Neuron (in vitro differentiated cells): ENCODE measurements around the gene SLC25A36.
"Not testable (repeated sequence)": the region's sequence is repeated elsewhere in the genome, so short reads cannot be mapped to it uniquely, and the experiment has no call there.

ENCODE experiments used
- H2AFZ ChIP-seq: one replicate; pipeline ENCODE4 v1.6.1; 2013; ENCODE audit warnings: low read depth, mild to moderate bottlenecking, inconsistent platforms, low read length, moderate library complexity
- H3K27me3 ChIP-seq: one replicate; pipeline ENCODE4 v1.6.1; 2013; ENCODE audit warnings: low read length; ENCODE audit not compliant: insufficient read depth
- H3K36me3 ChIP-seq: one replicate; pipeline ENCODE4 v1.6.1; 2013; ENCODE audit warnings: low read length; ENCODE audit not compliant: insufficient read depth
- H3K4me1 ChIP-seq: one replicate; pipeline ENCODE4 v1.6.1; 2013; ENCODE audit warnings: low read length; ENCODE audit not compliant: insufficient read depth
- H3K4me3 ChIP-seq: 2 replicates; pipeline ENCODE4 v1.5.1; 2013; ENCODE audit warnings: mild to moderate bottlenecking, low read length, moderate library complexity
- H3K9me3 ChIP-seq: one replicate; pipeline ENCODE4 v1.6.1; 2013; ENCODE audit warnings: low read length

SLC25A36 gene

DNA sequence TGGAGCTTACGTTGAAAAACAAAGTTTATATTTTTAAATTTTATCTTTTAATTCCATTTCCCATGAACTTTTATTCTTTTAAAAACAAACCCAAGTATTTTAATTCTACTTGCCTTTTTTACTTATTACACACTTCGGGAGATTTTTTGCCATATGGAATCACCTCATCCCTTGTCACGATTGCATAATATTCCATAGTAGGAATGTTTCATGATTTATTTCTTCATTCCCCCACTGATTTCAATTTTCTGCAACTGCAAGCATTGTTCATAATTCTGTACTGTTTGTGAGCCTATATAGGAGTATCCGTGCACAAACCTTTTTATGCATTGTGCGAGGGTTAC is 574 bp upstream of the SLC25A36 start:
- no peaks in the 10 kb centered on the region for H3K9me3 ChIP-seq
- H3K36me3 ChIP-seq, result no peaks in the 10 kb centered on the region
- peaks cover 12% of the 10 kb centered on the region for H3K4me1 ChIP-seq
- peak overlapping the region; percentile 96 for H3K4me3 ChIP-seq
- peak overlapping the region; percentile 98 for H2AFZ ChIP-seq
- no peaks in the 10 kb centered on the region for H3K27me3 ChIP-seq

DNA sequence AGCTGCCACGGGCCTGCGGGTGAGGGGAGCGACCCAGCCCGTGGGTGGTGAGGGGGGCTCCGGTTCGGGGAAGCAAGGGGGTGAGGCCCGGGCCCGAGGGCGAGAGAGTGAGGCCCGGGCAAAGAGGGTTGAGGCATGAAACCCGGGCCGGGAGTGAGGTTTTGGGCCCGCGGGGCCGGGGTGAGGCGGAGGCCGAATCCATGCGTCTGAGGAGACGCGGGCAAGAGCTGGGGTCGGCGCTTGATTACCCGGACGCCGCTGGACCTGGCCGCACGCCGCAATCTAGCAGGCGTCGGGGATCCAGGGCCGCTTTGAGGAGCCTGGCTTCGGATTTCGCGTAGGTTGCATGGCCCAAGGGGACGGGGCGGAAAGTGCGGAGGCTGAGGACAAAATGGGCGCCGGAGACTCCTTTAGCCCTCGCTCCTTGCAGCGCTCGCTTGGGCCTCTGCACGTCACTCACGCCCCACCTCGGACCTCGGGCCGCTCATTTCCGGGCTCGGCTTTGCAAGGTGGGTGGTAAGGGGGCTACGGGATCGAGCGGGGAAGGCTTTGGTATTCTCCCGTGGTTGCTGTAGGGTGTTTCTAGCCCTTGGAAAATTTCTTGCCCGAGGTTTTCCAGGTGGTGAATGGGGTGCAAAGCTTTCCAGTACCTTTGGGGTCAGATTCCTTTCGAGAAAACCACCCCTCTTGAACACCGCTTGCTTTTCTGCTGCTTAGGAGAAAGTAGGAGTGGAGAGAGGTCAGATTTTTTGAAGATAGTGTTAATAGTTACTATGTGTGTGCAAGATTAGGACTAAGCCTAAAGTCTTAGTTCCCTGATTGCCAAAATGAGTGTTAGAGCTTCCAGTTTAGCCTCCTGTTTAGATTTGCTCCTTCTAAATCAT is 827 bp downstream of the SLC25A36 start:
- peaks cover 2% of the 10 kb centered on the region for H3K36me3 ChIP-seq
- H3K9me3 ChIP-seq, result peaks cover 2% of the 10 kb centered on the region
- no peaks in the 10 kb centered on the region for H3K27me3 ChIP-seq
- peak overlapping the region; percentile 96 for H3K4me3 ChIP-seq
- peaks cover 12% of the 10 kb centered on the region for H3K4me1 ChIP-seq
- H2AFZ ChIP-seq, result no peak overlapping the region

DNA sequence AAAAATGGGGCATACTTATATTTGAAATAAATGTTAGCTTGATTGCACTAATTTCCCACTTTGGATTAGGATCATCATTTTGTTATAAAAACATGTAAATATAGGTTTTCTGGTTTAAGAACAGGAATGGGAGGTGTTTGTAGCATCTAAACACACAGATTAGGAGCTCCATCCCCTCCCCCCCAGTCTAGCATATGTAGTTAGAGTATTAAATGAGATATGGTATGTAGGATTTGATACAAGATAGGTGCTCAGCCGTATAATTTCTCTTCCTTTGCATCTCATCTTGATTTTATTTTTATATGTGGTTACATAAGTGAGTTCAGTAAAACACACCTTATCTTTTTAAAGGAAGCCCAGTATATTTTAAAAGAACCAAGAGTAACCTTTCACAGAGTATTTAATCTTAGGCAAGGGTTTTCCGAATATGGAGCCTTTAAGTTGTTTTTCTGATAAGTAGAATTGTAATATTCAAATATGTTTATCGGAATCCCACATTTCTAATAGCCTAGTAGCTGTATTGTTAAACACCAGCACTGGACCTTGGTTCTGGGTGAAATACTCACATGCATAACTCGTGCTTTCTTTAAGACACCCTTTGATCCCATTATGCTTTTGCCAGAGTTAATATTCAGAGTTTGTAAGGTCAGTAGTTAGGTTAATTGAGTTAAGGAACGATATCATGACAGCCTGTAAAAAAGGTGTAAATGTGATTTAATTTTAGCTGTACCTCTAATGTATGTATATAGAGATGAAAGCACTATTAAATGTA is 2.3 kb downstream of the SLC25A36 start:
- no peaks in the 10 kb centered on the region for H3K27me3 ChIP-seq
- H3K4me1 ChIP-seq, result peaks cover 12% of the 10 kb centered on the region
- H3K4me3 ChIP-seq, result peak overlapping the region; percentile 96
- H2AFZ ChIP-seq, result no peak overlapping the region
- H3K36me3 ChIP-seq, result peaks cover 5% of the 10 kb centered on the region
- peaks cover 2% of the 10 kb centered on the region for H3K9me3 ChIP-seq

DNA sequence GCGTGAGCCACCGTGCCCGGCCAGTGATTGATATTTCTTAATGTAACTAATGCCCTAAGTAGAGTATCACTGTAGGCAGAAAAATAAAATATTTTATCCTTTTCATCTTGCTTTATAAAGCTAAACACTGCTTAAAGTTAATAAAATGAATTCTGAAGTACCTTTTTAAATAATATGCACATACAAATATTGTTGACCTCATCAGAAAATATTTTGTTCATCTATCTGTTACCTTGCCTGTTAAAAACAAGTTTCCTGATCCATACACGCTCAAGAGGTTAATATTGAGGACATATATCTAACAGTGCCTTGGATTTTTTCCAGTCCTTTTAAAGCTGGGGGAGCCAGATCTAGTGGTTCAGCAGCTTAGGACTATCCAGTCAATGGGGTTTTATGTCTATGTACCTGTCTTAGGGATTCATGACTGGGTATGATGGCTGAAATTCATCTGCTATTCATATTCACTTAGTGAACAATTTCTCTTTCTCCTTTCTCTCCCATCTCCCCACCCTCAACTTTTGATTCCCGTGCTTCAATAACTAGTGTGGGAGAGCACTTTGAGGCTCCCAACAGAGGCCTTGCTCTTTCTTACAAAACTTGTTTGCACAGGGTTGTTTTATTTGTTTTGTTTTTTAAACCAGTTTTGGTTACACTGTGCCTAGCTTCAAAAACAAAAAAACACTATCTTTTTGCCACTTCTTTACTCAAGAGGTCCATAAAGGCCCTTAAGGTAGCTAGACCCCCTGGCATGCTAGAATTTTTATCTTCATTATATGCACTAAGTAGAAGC is 7.0 kb downstream of the SLC25A36 start:
- H3K36me3 ChIP-seq, result peaks cover 5% of the 10 kb centered on the region
- H3K9me3 ChIP-seq, result peaks cover 2% of the 10 kb centered on the region
- H3K4me1 ChIP-seq, result peaks cover 15% of the 10 kb centered on the region
- no peak overlapping the region for H2AFZ ChIP-seq
- no peak overlapping the region for H3K4me3 ChIP-seq
- H3K27me3 ChIP-seq, result no peaks in the 10 kb centered on the region

DNA sequence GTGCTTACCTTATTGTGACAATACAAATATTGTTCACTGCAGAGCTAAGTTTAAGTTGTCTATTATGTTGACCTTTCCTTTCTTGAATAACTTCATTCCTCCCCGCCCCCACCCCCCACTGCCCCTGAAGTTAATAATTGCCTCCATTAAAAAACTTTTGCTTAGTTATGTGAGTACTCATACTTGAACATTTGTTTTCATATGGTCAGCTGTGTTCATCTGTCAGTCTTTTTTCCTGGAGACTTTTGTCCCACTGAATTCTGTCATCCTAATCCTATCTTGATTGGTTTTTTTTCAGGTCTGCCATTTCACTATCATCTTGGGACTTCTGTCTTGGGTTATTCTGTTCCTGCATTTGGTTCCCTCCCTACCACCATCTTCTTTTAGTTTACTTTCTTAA is 8.5 kb downstream of the SLC25A36 start:
- Histone ChIP-seq H3K36me3 (peaks cover 5% of the 10 kb centered on the region), H2AFZ (no peak overlapping the region), H3K27me3 (no peaks in the 10 kb centered on the region), H3K4me3 (no peak overlapping the region), H3K9me3 (peaks cover 2% of the 10 kb centered on the region), H3K4me1 (peaks cover 12% of the 10 kb centered on the region)

DNA sequence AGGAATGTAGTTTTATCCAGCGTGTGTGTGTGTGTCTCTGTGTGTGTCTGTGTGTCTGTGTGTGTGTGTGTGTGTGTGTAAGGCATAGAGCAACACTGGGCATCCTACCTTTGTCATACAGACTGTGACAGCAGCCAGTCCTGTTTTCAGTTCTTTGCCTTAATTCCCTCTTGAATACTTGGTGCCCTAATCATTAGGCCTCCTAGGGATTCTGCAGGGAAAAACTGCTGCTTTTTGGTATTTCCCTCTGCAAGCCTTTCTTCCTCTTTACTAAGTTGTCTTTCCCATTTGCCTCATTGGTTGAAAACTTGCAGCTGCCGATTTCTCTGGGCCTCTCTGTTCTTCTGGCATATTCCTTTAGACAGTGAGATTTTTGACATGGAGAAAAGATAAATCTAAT is 9.2 kb downstream of the SLC25A36 start:
- H2AFZ ChIP-seq, result no peak overlapping the region
- no peak overlapping the region for H3K4me3 ChIP-seq
- peaks cover 2% of the 10 kb centered on the region for H3K9me3 ChIP-seq
- H3K27me3 ChIP-seq, result no peaks in the 10 kb centered on the region
- H3K36me3 ChIP-seq, result peaks cover 5% of the 10 kb centered on the region
- H3K4me1 ChIP-seq, result peaks cover 12% of the 10 kb centered on the region

DNA sequence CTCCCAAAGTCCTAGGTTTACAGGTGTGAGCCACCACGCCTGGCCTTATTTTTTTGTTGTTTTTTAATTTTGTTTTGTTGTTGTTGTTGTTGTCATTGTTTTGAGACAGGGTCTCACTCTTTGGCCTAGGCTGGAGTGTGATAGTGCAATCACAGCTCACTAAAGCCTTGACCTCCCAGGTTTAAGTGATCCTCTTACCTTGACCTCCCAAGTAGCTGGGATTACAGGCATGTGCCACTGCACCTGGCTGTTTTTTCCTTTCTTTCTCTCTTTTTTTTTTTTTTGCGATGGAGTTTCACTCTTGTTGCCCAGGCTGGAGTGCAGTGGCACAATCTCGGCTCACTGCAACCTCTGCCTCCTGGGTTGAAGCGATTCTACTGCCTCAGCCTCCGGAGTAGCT is 10.1 kb downstream of the SLC25A36 start:
- H3K4me3 ChIP-seq, H2AFZ ChIP-seq, H3K27me3 ChIP-seq, H3K9me3 ChIP-seq: not testable (repeated sequence)
- Histone ChIP-seq H3K4me1 (peaks cover 12% of the 10 kb centered on the region), H3K36me3 (peaks cover 11% of the 10 kb centered on the region)

DNA sequence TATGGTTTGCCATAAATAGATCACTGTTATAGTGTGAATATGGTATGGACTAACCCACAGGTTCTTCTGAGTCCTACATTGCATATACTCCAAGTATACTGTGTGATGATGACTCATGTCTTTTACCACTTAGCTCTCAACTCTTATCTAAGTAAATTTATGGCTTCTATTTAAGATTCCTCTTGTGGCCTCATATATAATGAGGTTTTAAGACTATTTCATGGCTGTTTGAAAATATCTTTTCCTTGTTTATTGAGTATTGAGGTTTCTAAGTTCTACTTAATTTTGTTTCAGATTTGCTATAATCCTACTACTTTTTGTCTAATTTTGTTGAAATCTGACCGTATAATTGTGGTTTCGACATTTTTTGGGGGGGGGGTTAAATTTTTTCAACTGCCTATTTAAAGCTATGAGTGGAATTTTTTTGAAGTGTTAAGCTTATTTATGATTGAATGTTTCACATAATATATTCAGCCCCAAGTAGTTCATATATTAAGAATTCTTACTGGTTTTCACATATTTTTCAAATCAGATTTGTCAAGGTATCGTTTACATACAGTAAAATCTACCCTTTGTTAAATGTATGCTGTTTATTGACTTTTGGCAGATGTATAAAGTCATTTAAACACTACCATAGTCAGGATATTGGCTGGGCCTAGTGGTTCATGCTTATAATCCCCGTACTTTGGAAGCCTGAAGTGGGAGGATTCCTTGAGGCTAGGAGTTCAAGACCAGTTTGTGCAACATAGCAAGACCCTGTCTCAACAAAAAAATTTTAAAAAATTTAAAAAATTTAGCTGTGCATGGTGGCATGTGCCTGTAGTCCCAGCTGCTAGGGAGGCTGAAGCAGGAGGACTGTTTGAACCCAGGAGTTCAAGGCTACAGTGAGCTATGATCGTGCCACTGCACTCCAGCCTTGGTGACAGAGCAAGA is 11.7 kb downstream of the SLC25A36 start:
- Histone ChIP-seq H3K36me3 (peaks cover 14% of the 10 kb centered on the region), H3K4me1 (peaks cover 12% of the 10 kb centered on the region), H3K9me3 (no peaks in the 10 kb centered on the region), H3K4me3 (no peak overlapping the region), H2AFZ (no peak overlapping the region), H3K27me3 (no peaks in the 10 kb centered on the region)

DNA sequence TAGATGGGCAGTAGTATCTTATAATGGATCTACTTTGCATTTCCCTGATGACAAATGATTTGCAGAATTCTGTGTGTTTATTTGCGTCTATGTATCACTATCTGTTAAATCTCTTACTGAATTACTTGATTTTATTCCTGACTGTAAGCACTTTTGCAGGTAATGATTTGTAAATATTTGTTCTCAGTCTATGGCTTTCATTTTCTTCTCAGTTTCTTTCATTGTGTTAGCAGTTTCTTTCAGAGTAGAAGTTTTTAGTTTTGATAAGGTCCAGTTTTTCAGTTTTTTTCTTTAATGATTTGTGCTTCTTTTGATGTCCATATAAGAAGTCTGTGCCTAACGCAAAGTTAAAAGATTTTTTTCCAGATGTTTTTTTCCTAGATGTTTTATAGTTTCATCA is 12.9 kb downstream of the SLC25A36 start:
- Histone ChIP-seq H3K4me3 (no peak overlapping the region), H3K9me3 (no peaks in the 10 kb centered on the region), H3K36me3 (peaks cover 13% of the 10 kb centered on the region), H3K4me1 (peaks cover 12% of the 10 kb centered on the region), H2AFZ (no peak overlapping the region), H3K27me3 (no peaks in the 10 kb centered on the region)

DNA sequence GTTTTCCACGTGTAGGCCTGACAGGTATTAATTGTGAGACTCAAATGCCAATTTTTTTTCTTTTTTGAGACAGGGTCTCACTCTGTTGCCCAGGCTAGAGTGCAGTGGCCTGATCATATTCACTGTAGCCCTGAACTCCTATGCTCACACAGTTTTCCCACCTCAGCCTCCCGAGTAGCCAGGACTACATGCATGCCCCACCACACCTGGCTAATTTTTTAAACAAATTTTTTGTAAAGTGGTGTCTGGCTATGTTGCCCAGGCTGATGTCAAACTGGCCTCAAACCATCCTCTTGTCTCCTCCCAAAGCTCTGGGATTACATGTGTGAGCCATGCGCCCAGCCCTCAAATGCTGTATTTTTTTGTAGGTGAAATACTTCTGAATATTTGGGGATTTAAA is 14.0 kb downstream of the SLC25A36 start:
- Histone ChIP-seq H2AFZ (no peak overlapping the region), H3K27me3 (no peaks in the 10 kb centered on the region), H3K4me1 (peaks cover 7% of the 10 kb centered on the region), H3K36me3 (peaks cover 19% of the 10 kb centered on the region), H3K9me3 (no peaks in the 10 kb centered on the region), H3K4me3 (no peak overlapping the region)

DNA sequence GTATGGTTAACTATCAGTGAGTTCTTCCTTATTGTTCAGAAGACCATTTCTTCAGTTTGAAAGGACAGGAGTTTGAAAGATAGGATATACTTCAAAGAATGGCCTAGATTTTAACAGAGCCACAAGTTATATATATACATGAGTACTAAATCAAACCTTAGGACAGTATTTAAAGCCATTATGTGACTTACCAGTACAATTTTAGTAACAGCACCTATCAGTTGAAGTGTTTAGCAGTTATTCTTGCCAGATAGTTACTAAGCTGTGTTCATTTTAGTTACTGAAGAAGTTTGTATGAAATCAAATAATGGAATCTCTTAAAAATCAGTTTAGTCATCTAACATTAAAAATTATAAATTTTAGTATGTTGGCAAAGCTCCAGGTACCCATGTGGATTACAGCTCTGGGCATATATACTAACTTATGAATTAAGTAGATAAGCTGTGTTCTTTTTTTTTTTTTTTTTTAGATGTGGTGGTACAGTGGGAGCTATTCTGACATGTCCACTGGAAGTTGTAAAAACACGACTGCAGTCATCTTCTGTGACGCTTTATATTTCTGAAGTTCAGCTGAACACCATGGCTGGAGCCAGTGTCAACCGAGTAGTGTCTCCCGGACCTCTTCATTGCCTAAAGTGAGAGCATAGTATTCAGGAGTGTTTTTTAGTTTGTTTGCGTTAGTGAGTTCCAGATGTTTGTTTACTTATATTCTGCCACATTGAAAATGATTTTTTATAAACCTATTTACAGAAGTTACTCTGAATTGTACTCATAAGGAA is 14.6 kb downstream of the SLC25A36 start:
- H3K36me3 ChIP-seq, result peaks cover 23% of the 10 kb centered on the region
- no peaks in the 10 kb centered on the region for H3K27me3 ChIP-seq
- H2AFZ ChIP-seq, result no peak overlapping the region
- H3K4me3 ChIP-seq, result no peak overlapping the region
- H3K9me3 ChIP-seq, result no peaks in the 10 kb centered on the region
- H3K4me1 ChIP-seq, result peaks cover 5% of the 10 kb centered on the region

DNA sequence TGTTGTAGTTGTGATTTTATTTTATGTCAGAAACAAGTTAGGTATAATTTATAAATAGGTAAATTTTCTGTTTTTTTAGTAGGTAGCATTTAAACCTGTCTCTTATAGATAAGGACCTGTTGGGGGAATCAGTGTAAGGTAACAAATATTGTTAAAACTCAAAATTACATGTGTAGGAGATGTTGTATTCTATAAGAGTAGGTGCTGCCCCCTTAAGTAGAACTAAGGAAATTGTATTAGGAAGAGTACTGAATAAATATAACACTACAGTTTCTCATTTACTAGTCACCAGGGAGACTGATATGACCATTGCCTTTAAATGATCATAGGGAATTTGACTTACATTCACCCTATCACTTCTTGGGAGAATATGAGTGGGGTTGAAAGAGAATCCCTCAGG is 31.2 kb downstream of the SLC25A36 start:
- H3K36me3 ChIP-seq, result peaks cover 43% of the 10 kb centered on the region
- H3K4me3 ChIP-seq, result no peak overlapping the region
- no peaks in the 10 kb centered on the region for H3K27me3 ChIP-seq
- H3K4me1 ChIP-seq, result no peaks in the 10 kb centered on the region
- no peaks in the 10 kb centered on the region for H3K9me3 ChIP-seq
- no peak overlapping the region for H2AFZ ChIP-seq
